GM23338 (cell line): ENCODE results near the gene CREBL2.

ENCODE experiments used
- CTCF ChIP-seq, 2 experiments: fragments of 200-600 bp in 1 of 2; sonication (generic) in 1 of 2; conservative IDR thresholded peaks; 2 replicates each; pipeline versions ENCODE4 v1.5.1 to v1.6.1; 2016 to 2017; ENCODE audit warnings: antibody characterized with exemption in 2 of 2, low read depth in 2 of 2, mild to moderate bottlenecking in 2 of 2, moderate library complexity in 1 of 2
- TF ChIP-seq, protein P1 (sequence below): IDR thresholded peaks from one replicate; pipeline ENCODE4 v1.6.1; 2018; ENCODE audit warnings: antibody characterized with exemption; ENCODE audit not compliant: unreplicated experiment

DNA sequence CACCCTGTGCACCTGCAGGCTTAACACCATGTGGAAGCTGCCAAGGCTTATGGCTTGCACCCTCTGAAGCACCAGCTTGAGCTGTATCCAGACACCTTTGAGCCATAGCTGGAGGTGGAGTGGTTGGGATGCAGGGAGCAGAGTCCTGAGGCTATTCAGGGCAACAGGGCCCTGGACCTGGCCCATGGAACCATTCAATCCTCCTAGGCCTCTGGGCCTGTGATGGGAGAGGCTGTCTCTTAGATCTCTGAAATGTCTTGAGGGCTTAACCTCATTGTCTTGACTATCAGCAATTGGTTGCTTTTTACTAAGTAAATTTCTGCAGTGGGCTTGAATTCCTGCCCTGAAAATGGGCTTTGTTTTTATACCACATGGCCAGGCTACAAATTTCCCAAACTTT, 36.6 kb downstream of the CREBL2 start:
- TF ChIP-seq CTCF (conservative IDR thresholded peaks at IDR 0.05; ENCODE audit: low read depth in 2 of 2), result no peak
- TF ChIP-seq, protein P1, sequence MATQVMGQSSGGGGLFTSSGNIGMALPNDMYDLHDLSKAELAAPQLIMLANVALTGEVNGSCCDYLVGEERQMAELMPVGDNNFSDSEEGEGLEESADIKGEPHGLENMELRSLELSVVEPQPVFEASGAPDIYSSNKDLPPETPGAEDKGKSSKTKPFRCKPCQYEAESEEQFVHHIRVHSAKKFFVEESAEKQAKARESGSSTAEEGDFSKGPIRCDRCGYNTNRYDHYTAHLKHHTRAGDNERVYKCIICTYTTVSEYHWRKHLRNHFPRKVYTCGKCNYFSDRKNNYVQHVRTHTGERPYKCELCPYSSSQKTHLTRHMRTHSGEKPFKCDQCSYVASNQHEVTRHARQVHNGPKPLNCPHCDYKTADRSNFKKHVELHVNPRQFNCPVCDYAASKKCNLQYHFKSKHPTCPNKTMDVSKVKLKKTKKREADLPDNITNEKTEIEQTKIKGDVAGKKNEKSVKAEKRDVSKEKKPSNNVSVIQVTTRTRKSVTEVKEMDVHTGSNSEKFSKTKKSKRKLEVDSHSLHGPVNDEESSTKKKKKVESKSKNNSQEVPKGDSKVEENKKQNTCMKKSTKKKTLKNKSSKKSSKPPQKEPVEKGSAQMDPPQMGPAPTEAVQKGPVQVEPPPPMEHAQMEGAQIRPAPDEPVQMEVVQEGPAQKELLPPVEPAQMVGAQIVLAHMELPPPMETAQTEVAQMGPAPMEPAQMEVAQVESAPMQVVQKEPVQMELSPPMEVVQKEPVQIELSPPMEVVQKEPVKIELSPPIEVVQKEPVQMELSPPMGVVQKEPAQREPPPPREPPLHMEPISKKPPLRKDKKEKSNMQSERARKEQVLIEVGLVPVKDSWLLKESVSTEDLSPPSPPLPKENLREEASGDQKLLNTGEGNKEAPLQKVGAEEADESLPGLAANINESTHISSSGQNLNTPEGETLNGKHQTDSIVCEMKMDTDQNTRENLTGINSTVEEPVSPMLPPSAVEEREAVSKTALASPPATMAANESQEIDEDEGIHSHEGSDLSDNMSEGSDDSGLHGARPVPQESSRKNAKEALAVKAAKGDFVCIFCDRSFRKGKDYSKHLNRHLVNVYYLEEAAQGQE, result no peak
